ENCODE data around the gene AK2. TPM values are rescaled to one million over a fixed set of nuclear protein-coding genes. Genes with fewer than 3 reads are reported as not detected.

Gene AK2
- total and polyA plus RNA-seq, 9 donors, result 52.9 to 150 (median 115) TPM

- whole genome bisulfite sequencing, 3 donors, result 73 to 80% (median 79%) methylated on average over 8 of the region's 8 CpGs
- H3K27me3 ChIP-seq, result no peaks in the 10 kb centered on the region
- peaks cover 7% of the 10 kb centered on the region for H3K4me1 ChIP-seq (ENCODE audit: insufficient read depth)
- H3K36me3 ChIP-seq, result no peaks in the 10 kb centered on the region
- DNase-seq, result no peak
- H3K9me3 ChIP-seq, result no peaks in the 10 kb centered on the region
- intact Hi-C loops (cut with DNase I), result loop anchor here in 1 of 4 donors (10.0 kb wide), 1 partner anchor 55 kb away; no protein-coding TSS in a partner anchor
- TF ChIP-seq CTCF (IDR thresholded peaks at IDR 0.05), result no peak
- H3K4me3 ChIP-seq, result no peak overlapping the region
- H3K27ac ChIP-seq, result no peak overlapping the region
These were observed 3.2 kb upstream of the AK2 start for GRCh38 chr1:33039840-33040239.

GRCh38 chr1:33036051-33036525, 595 bp downstream of the AK2 start:
- Histone ChIP-seq H3K4me3 (peak overlapping the region; percentile 71), H3K4me1 (ENCODE audit: insufficient read depth) (peaks cover 9% of the 10 kb centered on the region), H3K27ac (peak overlapping the region in 1 of 2 donors; percentile 65), H3K27me3 (no peaks in the 10 kb centered on the region), H3K9me3 (no peaks in the 10 kb centered on the region), H3K36me3 (no peaks in the 10 kb centered on the region)
- no peak for DNase-seq
- intact Hi-C loops (cut with DNase I), result no loop called here
- no peak for TF ChIP-seq CTCF (IDR thresholded peaks at IDR 0.05)
- no peak for TF ChIP-seq POLR2A (IDR thresholded peaks at IDR 0.05)
- TF ChIP-seq EP300 (IDR thresholded peaks at IDR 0.05), result no peak
- WGBS, 3 donors, result 4 to 8% (median 5%) methylated on average over 5 of the region's 5 CpGs

- Histone ChIP-seq H3K27me3 (no peaks in the 10 kb centered on the region), H3K4me3 (no peak overlapping the region), H3K27ac (no peak overlapping the region), H3K36me3 (no peaks in the 10 kb centered on the region), H3K9me3 (no peaks in the 10 kb centered on the region), H3K4me1 (ENCODE audit: insufficient read depth) (peaks cover 6% of the 10 kb centered on the region)
- TF ChIP-seq CTCF (IDR thresholded peaks at IDR 0.05) (no peak), POLR2A (IDR thresholded peaks at IDR 0.05) (no peak), EP300 (IDR thresholded peaks at IDR 0.05) (no peak)
- 77 to 84% (median 79%) methylated on average over 6 of the region's 6 CpGs for WGBS, 3 donors
- DNase-seq, result no peak
- intact Hi-C loops (cut with DNase I), result no loop called here
These were observed 4.4 kb downstream of the AK2 start for GRCh38 chr1:33032126-33032869.

GRCh38 chr1:33031506-33031905, 5.2 kb downstream of the AK2 start:
- intact Hi-C loops (cut with DNase I), result no loop called here
- H3K4me1 ChIP-seq (ENCODE audit: insufficient read depth), result peaks cover 6% of the 10 kb centered on the region
- TF ChIP-seq CTCF (IDR thresholded peaks at IDR 0.05) (no peak), POLR2A (IDR thresholded peaks at IDR 0.05) (no peak), EP300 (IDR thresholded peaks at IDR 0.05) (no peak)
- no peak overlapping the region for H3K4me3 ChIP-seq
- H3K27me3 ChIP-seq, result no peaks in the 10 kb centered on the region
- DNase-seq, result no peak
- H3K36me3 ChIP-seq, result no peaks in the 10 kb centered on the region
- H3K9me3 ChIP-seq, result no peaks in the 10 kb centered on the region
- H3K27ac ChIP-seq, result no peak overlapping the region
- WGBS, 3 donors, result 86 to 90% (median 87%) methylated on average over 4 of the region's 4 CpGs
